Fibroblast of lung (primary cell): Measurements from ENCODE around the gene CDC42SE2.

Experiments used
- EZH2 ChIP-seq: IDR thresholded peaks from 2 replicates; pipeline ENCODE4 v1.5.1; 2012; ENCODE audit warnings: low read length, control low read depth, mild to moderate bottlenecking; ENCODE audit errors: missing control alignments
- TF ChIP-seq, protein P1 (sequence below), 2 donors: IDR thresholded peaks in 1 of 2; conservative IDR thresholded peaks in 1 of 2; 1 replicate in 1 of 2; 2 replicates in 1 of 2; pipeline ENCODE4 v1.5.1; 2011 to 2012; ENCODE audit warnings: low read length in 2 of 2, control low read depth in 1 of 2, inconsistent platforms in 1 of 2, low read depth in 1 of 2, mild to moderate bottlenecking in 1 of 2

- TF ChIP-seq, protein P1, sequence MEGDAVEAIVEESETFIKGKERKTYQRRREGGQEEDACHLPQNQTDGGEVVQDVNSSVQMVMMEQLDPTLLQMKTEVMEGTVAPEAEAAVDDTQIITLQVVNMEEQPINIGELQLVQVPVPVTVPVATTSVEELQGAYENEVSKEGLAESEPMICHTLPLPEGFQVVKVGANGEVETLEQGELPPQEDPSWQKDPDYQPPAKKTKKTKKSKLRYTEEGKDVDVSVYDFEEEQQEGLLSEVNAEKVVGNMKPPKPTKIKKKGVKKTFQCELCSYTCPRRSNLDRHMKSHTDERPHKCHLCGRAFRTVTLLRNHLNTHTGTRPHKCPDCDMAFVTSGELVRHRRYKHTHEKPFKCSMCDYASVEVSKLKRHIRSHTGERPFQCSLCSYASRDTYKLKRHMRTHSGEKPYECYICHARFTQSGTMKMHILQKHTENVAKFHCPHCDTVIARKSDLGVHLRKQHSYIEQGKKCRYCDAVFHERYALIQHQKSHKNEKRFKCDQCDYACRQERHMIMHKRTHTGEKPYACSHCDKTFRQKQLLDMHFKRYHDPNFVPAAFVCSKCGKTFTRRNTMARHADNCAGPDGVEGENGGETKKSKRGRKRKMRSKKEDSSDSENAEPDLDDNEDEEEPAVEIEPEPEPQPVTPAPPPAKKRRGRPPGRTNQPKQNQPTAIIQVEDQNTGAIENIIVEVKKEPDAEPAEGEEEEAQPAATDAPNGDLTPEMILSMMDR (conservative IDR thresholded peaks at IDR 0.05 in 1 of 2, IDR thresholded peaks at IDR 0.05 in 1 of 2; ENCODE audit: low read depth in 1 of 2, low read length in 2 of 2), result no peak
- TF ChIP-seq EZH2, result no peak
Measured at GRCh38 chr5:131400585-131400984, 136.7 kb downstream of the CDC42SE2 start.
